Activated naive CD4-positive, alpha-beta T cell treated with anti-CD3 and anti-CD28 coated beads, Interleukin-2, amount 50 U/mL, for 24 hours (primary cell): ENCODE measurements around the gene WBP2.
A peak's percentile ranks its signal among the peaks of the same experiment; 100 is the strongest.

Source experiments
- H3K27ac Mint-ChIP-seq: one replicate; pipeline ENCODE4 v1.8.0; 2021; ENCODE audit warnings: mild to moderate bottlenecking, mixed read lengths
- H3K27me3 Mint-ChIP-seq: one replicate; pipeline ENCODE4 v1.8.0; 2021; ENCODE audit warnings: mixed read lengths
- H3K36me3 Mint-ChIP-seq: one replicate; pipeline ENCODE4 v1.8.0; 2021; ENCODE audit warnings: mixed read lengths
- H3K4me1 Mint-ChIP-seq: one replicate; pipeline ENCODE4 v1.8.0; 2021; ENCODE audit warnings: mixed read lengths
- H3K4me3 Mint-ChIP-seq: one replicate; pipeline ENCODE4 v1.8.0; 2021; ENCODE audit warnings: mild to moderate bottlenecking, mixed read lengths
- H3K9me3 Mint-ChIP-seq: one replicate; pipeline ENCODE4 v1.8.0; 2021; ENCODE audit warnings: mixed read lengths

Gene WBP2

DNA sequence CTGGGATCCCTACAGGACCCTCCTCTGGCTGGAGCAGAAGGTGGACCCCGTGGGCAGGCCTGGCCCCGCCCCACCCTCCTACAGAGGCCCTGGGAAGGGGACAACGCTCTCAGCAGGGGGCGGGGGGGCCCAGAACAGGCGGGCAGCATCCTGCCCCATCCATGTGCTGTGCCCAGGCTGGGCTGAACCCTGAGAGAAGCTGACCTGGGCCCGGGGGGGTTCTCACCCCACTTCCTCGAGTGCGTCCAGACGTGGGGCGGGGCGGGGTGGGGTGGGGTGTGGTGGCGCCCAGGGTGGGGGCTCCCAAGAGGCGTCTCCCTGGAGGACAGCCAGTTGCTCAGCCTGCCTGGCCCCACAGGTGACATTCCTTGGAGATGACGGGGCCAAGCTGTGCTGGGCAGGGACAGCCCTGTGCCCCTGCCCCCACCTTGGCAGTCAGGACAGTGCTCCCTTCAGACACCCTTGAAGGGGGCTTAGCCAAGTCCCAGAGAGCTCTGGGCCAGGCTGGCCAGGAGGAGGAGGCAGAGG lies 10.5 kb downstream of the WBP2 start:
- no peaks in the 10 kb centered on the region for H3K9me3 Mint-ChIP-seq
- peaks cover 26% of the 10 kb centered on the region for H3K4me1 Mint-ChIP-seq
- peak overlapping the region; percentile 35 for H3K27ac Mint-ChIP-seq
- H3K4me3 Mint-ChIP-seq: peak overlapping the region; percentile 92
- H3K36me3 Mint-ChIP-seq: peaks cover 1% of the 10 kb centered on the region
- no peaks in the 10 kb centered on the region for H3K27me3 Mint-ChIP-seq

DNA sequence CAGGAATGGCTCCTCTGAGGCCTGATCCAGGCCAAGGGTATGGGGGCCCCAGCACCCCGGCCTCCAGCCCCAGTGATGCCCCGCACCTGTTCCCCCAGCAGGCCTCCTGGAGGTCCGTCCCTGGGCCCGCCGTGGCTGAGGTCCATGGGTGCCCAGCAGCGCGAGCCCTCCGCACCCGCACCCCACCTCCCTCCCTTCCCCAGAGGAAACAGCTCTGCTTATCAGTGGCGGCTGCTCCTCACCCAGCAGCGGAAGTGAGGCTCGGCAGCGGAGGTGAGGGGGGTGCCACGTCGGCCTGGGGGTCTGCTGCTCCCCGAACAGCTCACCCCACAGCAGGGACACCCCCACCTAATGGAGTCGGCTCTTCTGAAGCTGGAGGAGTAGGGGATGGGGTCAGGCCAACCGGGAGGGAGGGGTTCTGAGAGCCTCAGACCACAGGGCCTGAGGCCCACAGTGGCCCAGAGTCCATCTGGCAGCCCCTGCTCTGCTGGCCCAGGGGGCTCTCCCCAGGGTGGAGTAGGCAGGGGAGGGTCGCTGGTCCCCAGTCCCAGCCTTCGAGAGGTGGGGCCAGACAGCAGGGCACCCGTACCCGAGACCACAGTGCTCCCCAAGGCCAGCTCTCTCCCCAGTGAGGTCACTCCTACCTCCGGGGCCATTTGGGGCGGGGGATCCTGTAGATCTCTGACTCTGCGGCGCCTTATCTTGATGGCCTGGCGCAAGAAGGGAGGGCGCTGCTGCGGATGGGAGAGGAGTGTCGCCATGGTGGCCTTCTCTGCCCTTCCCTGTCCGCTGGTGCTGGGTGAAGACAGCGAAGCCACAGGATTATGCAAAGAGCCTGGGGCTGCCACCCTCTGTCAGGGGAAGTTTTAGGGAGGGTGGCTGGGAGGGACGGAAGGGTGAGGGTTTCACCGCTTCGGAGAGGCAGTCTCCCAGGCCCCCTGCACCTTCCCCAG lies 11.3 kb downstream of the WBP2 start, which contains the start of gene UNC13D:
UNC13D (minus strand) TSS at position 828 of the 953 bp plus-strand sequence; CDS start at position 761, 67 bp downstream.
- Mint-ChIP-seq H3K36me3 (peaks cover 1% of the 10 kb centered on the region), H3K4me1 (peaks cover 26% of the 10 kb centered on the region), H3K27me3 (no peaks in the 10 kb centered on the region), H3K27ac (peak within 1 kb of the TSS; percentile 93), H3K9me3 (no peaks in the 10 kb centered on the region), H3K4me3 (peak within 1 kb of the TSS; percentile 92)

DNA sequence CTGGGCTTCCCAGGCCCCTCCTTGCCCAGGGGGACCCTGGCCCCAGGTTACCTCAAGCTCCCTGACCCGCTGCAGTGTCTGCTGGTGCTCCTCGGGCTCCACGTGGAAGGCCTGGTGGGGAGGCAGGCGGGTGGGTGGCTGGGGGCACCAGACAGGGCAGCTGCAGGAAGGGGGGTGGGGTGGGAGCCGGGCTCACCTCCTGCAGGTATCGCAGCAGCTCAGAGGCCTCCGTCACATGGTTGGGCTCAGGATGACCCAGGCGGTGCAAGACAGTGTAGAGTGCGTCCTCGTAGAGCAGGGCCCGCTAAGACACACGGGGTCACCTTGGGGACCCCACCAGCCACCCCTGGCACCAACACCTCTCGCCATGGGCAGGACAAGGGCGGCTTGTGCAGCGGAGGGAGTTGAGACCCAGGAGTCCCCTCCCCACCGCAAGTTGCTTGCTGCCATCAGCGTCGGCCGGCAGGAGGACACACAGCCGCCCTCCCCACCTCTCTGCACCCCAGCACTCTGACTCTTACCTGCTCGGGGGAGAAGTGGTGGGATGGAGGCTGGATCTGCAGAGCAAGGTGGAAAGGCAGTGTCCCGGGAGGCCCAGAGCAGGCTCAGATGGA lies 12.1 kb downstream of the WBP2 start:
- H3K27ac Mint-ChIP-seq: peak overlapping the region; percentile 90
- peaks cover 1% of the 10 kb centered on the region for H3K36me3 Mint-ChIP-seq
- H3K27me3 Mint-ChIP-seq: no peaks in the 10 kb centered on the region
- H3K4me1 Mint-ChIP-seq: peaks cover 22% of the 10 kb centered on the region
- H3K4me3 Mint-ChIP-seq: peak overlapping the region; percentile 92
- no peaks in the 10 kb centered on the region for H3K9me3 Mint-ChIP-seq

DNA sequence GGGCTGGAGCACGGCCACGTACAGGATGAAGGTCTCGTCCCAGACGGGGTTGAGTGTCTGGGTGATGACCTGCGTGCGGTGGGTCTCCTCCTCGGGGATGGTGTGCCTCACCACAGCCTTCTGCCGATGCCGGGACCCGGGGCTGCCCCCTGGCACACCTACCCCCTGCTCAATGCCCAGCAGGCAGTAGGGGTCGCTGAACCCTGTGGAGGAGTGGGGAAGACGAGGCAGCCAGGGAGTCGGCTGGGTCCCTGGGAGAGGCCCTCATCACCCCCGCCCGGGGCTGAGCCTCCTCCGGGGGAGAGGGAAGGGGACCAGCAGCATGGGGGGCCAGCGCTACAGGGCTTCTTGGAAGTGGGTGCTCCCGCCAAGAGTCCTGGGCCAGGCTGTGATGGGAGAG lies 12.7 kb downstream of the WBP2 start:
- H3K27me3 Mint-ChIP-seq: no peaks in the 10 kb centered on the region
- peak overlapping the region; percentile 92 for H3K4me3 Mint-ChIP-seq
- H3K27ac Mint-ChIP-seq: no peak overlapping the region
- peaks cover 24% of the 10 kb centered on the region for H3K4me1 Mint-ChIP-seq
- H3K36me3 Mint-ChIP-seq: no peaks in the 10 kb centered on the region
- H3K9me3 Mint-ChIP-seq: no peaks in the 10 kb centered on the region

DNA sequence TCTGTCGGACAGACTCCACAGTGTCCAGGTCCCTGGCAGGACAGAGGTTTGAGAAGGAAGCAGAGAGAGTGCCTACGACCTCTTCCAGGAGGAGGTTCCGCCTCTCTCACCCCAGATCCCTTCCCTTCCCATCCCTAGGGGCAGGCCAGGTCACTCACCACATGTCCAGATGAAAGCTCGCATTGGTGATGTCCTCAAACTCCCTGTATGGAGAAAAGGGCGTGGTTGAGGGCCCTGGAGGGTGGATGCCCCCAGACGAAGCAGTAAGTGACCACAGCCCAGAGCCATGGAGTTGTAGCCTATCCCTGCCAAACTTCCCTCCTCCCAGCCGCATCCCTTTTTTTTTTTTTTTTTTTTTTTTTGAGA lies 14.4 kb downstream of the WBP2 start:
- no peaks in the 10 kb centered on the region for H3K36me3 Mint-ChIP-seq
- H3K4me1 Mint-ChIP-seq: peaks cover 23% of the 10 kb centered on the region
- H3K27me3 Mint-ChIP-seq: no peaks in the 10 kb centered on the region
- H3K27ac Mint-ChIP-seq: no peak overlapping the region
- H3K9me3 Mint-ChIP-seq: no peaks in the 10 kb centered on the region
- no peak overlapping the region for H3K4me3 Mint-ChIP-seq

DNA sequence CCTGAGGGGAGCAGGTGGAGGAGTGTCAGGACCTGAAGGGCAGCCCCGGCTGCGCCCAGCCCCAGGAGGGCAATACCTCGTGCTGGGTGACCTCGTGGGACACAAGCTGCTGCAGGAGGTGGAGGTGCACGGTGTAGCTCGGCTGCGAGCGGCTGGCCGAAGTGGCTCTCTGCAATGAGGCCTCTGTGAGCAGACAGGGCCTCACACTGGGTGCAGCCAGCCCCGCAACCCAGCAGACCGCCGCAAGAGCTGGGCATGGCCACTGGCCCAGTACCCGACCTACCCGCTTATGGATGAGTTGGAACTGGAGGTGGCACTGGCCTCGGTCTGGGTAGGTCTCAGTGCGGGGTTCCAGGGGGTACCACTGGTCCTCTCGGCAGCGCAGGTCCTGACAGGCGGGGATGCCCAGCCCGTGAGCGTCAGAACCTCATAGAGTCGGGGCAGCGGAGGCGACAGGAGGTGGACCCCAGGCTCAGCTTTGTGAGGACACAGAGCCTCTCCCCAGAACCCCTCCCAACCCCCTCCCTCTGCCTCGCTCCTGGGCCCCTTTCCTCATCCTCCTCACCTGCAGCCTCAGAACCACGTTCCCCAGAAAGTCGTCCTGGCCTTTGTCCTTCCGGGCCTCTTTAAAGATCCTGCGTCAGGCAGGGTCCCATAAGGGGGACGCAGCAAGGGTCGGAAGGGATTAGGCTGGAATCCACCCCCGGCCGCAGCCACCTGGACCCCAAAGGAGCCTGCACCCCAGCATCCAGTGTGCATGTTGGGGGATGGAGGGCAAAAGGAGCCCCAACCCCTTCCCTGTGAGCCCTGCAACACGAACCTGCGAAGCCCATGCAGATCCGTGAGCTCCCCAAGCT lies 15.0 kb downstream of the WBP2 start:
- no peaks in the 10 kb centered on the region for H3K36me3 Mint-ChIP-seq
- H3K27ac Mint-ChIP-seq: no peak overlapping the region
- no peak overlapping the region for H3K4me3 Mint-ChIP-seq

DNA sequence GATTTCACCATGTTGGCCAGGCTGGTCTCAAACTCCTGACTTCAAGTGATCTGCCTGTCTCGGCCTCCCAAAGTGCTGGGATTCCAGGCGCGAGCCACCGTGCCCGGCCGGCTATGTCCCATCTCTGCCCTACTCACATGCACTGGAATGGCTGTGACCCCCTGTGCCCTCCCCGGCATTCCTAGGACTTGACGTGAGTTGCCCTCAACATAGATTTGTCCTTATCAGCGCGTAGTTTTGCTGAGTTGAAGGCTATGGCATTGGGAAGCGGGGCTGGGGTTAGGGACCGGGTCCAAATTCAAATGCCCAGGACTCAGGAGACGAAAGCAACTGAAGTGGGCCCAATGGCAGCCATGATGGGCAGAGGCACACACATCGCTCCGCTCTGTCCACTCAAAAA lies 16.7 kb downstream of the WBP2 start:
- H3K4me1 Mint-ChIP-seq: peaks cover 24% of the 10 kb centered on the region
- H3K36me3 Mint-ChIP-seq: no peaks in the 10 kb centered on the region

More for the DNA sequence above, 15.0 kb downstream of the WBP2 start:
- Mint-ChIP-seq H3K4me1 (peaks cover 17% of the 10 kb centered on the region), H3K27me3 (no peaks in the 10 kb centered on the region), H3K9me3 (no peaks in the 10 kb centered on the region)

DNA sequence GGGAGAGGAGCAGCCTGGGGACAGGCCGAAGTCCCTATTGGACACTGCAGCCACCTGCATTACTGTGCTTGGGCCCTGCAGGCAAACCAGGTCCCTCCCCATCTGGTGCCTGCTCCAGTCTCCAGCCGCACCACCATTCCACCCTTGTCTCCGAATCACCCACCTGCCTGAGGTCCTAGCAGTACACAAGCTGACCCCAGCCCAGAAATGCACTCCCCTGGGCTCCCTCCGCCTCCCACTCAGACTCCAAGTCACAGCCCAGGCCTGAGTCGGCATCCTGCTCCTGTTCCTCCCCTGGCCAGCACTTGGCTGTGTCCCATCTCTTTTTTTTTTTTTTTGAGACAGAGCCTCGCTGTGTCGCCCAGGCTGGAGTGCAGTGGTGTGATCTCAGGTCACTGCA lies 17.2 kb downstream of the WBP2 start:
- Mint-ChIP-seq H3K27ac (no peak overlapping the region), H3K9me3 (no peaks in the 10 kb centered on the region), H3K36me3 (no peaks in the 10 kb centered on the region), H3K27me3 (no peaks in the 10 kb centered on the region), H3K4me1 (peaks cover 29% of the 10 kb centered on the region), H3K4me3 (no peak overlapping the region)

More for the DNA sequence above, 16.7 kb downstream of the WBP2 start:
- Mint-ChIP-seq H3K9me3 (no peaks in the 10 kb centered on the region), H3K27ac (peak overlapping the region; percentile 70), H3K27me3 (no peaks in the 10 kb centered on the region), H3K4me3 (no peak overlapping the region)

DNA sequence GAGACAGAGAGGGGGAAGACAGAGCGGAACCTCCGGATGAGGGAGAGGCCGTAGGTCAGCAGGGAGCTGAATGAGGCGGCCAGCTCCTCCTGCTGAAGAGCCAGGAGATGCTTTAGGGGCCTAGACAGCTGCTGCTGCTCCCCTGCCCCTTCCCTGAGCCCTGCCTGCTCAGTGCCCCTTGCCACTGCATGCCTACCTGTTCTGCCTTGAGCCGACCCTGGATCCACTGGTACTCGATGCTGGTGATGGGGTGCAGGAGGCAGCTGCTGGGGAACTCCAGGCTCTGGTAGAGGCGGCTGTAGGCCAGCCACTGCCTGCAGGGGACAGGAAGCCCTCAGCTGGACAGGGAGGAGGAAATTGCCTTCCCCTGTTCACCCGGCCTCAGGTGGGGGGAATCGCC lies 18.5 kb downstream of the WBP2 start:
- H3K9me3 Mint-ChIP-seq: no peaks in the 10 kb centered on the region
- H3K4me3 Mint-ChIP-seq: no peak overlapping the region
- no peaks in the 10 kb centered on the region for H3K36me3 Mint-ChIP-seq
- H3K4me1 Mint-ChIP-seq: peaks cover 35% of the 10 kb centered on the region
- no peaks in the 10 kb centered on the region for H3K27me3 Mint-ChIP-seq
- H3K27ac Mint-ChIP-seq: no peak overlapping the region

DNA sequence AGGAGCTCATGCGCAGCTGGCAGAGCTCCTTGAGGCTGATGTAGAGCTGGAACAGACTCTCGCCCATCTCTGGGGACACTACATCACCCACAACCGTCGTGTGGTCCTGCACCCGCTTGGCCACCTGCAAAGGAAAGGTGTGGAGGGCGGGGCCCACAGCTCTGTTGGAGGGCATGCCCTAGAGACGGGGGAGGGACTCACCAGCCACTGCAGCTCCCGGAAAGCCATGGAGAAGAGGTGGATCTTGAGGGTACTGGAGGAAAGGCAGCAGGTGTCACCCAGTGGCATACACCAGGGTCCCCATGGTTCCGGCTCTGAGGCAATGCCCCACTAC lies 19.5 kb downstream of the WBP2 start:
- Mint-ChIP-seq H3K27me3 (no peaks in the 10 kb centered on the region), H3K4me3 (no peak overlapping the region), H3K9me3 (no peaks in the 10 kb centered on the region), H3K36me3 (peaks cover under 1% of the 10 kb centered on the region), H3K27ac (no peak overlapping the region), H3K4me1 (peaks cover 35% of the 10 kb centered on the region)

DNA sequence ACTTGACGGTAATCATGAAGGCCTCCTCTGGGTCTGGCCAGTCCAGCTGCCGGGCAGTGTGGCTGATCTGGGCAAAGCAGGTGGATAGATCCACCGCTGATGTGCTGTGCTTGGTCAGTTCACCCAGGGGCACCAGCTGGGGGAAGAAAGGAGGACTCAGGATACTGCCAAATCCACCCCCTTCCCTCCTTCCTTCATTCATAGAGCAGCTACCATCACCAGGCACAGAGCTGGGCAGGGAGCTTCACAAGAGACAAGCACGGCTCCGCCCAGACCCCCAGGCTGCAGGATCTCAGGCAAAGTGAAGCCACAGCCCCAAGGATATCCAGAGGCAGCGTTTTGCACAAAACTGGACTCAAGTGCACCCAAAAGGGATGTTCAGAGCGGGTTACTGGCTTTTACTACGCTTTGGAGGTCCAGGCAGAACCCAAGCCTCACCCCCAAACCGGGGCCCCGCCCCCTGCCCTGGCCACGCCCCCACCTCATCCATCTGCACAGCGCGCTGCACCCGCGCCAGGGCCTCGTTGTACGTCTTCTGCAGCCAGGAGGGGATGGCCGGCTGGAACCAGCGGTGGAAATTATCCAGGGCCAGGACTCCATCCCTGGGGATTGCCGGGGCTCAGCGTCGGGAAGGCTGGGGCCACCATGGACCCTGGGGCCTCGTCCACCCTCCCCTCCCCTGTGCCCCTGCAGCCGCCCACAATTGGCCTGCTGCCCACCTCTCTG lies 20.0 kb downstream of the WBP2 start:
- no peaks in the 10 kb centered on the region for H3K27me3 Mint-ChIP-seq
- peaks cover 2% of the 10 kb centered on the region for H3K36me3 Mint-ChIP-seq
- H3K27ac Mint-ChIP-seq: peak overlapping the region; percentile 76
- no peaks in the 10 kb centered on the region for H3K9me3 Mint-ChIP-seq
- H3K4me3 Mint-ChIP-seq: no peak overlapping the region
- peaks cover 35% of the 10 kb centered on the region for H3K4me1 Mint-ChIP-seq

DNA sequence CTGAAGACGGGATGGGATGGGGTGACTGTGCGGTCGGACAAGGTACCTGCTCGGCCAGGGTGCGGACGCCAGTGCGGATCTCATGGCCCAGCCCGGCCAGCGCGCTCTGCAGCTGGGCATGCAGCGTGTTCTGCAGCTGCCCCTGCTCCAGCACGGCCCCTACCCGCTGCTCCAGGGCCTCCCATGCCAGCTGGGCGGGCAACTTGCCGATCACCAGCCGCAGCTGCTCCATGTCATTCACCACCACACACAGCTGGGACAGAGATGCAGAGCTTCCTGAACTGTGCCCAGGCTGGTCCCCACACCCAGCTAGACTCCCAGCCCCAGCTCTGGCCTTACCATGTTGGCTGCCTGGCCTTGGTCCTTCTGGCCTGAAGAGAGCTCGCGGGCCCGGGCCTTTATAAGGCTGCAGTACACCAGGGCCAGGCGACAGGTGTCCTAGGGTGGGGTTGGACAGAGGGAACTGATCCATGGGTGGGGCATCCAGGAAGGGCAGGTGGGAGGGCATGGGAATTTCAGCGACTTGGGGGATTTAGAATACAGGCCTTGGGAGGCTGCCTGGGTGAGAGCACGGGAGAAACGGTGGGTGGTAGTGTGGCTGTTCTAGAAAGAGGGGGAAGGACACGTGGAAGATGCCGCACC lies 20.7 kb downstream of the WBP2 start:
- peaks cover 35% of the 10 kb centered on the region for H3K4me1 Mint-ChIP-seq
- H3K27ac Mint-ChIP-seq: peak overlapping the region; percentile 76
- H3K36me3 Mint-ChIP-seq: peaks cover 2% of the 10 kb centered on the region

DNA sequence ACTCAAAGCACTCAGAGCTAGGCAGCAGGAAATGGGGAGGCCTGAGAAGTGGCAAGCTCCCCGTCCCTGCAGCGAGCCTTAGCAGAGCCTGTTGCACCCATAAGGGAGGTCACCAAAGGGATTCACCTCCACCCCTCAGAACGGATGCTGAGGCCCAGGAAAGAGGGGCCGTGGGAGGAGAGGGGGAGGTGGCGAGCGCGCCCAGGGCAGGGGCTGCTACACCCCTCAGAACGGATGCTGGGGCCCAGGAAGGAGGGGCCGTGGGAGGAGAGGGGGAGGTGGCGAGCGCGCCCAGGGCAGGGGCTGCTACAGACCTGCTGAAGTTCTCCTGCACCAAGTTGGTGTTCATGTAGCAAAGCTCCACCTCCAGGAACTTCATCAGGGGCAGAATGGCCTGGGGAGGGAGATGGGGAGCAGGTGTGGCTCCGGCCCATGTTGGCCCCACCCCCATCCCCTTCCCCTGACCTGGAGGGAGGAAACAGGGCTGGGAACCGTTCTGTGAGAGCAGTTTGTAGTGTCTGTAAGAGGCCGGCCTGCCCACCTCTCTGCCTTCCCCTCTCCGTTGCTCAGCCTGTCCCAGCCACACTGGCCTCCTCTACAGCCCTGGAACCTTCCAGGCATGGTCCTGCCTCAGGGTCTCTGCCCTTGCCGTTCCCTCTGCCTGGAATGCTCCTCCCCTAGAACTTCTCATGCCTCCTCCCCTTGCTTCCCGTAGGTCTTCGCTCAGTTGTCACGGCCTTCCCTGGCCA lies 22.3 kb downstream of the WBP2 start:
- Mint-ChIP-seq H3K27ac (peak overlapping the region; percentile 98), H3K36me3 (peaks cover 2% of the 10 kb centered on the region), H3K4me3 (peak overlapping the region; percentile 80), H3K4me1 (peaks cover 34% of the 10 kb centered on the region), H3K9me3 (no peaks in the 10 kb centered on the region), H3K27me3 (no peaks in the 10 kb centered on the region)

More for the DNA sequence above, 20.7 kb downstream of the WBP2 start:
- Mint-ChIP-seq H3K4me3 (no peak overlapping the region), H3K9me3 (no peaks in the 10 kb centered on the region), H3K27me3 (no peaks in the 10 kb centered on the region)

DNA sequence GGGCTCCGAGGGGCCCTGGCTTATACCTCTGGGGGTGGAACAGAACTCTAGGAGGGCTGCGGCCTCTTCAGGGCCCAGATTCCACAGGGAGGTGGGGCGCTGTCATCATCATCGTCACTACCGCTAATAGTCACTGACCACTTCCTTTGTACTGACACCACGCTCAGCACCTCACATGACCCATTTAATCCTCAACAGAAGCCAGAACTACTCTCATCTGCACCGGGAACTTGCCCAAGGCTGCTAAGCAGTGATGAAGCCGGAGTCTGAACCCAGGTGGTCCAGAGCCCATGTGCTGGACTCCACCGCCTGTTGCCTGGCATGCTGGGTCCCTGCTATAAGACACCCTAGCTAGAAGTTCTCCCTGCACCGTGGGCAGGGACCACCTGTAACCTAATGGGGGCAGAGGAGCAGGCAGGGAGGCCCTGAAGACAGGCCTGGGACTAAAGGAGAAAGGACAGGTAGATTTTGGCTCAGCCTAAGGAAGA lies 22.9 kb downstream of the WBP2 start:
- Mint-ChIP-seq H3K4me3 (peak overlapping the region; percentile 80), H3K27ac (peak overlapping the region; percentile 92), H3K4me1 (peaks cover 34% of the 10 kb centered on the region), H3K9me3 (no peaks in the 10 kb centered on the region), H3K27me3 (no peaks in the 10 kb centered on the region), H3K36me3 (peaks cover 2% of the 10 kb centered on the region)
